Smooth muscle cell (in vitro differentiated cells): ENCODE results near the gene NECTIN4. TPM values are rescaled to one million over a fixed set of nuclear protein-coding genes. Genes with fewer than 3 reads are reported as not detected.
A peak's percentile ranks its signal among the peaks of the same experiment; 100 is the strongest.

Experiments used
- DNase-seq: peaks from one replicate; lab custom pipeline; 2025; ENCODE audit not compliant: unreplicated experiment; lab: John Stamatoyannopoulos, UW
- H2AFZ ChIP-seq: fragments of 200-600 bp; sonication (generic); 2 replicates; pipeline ENCODE4 v1.6.0; 2016; ENCODE audit warnings: antibody characterized with exemption, low read depth, mild to moderate bottlenecking
- H3F3A ChIP-seq: fragments of 200-600 bp; sonication (generic); 2 replicates; pipeline ENCODE4 v1.6.0; 2017; ENCODE audit warnings: antibody characterized with exemption, low read depth
- H3K27ac ChIP-seq: fragments of 200-600 bp; sonication (generic); 2 replicates; pipeline ENCODE4 v1.5.1; 2016; ENCODE audit warnings: low read depth, mild to moderate bottlenecking
- H3K27me3 ChIP-seq: fragments of 200-600 bp; sonication (generic); 2 replicates; pipeline ENCODE4 v1.6.1; 2016; ENCODE audit warnings: low read depth, mild to moderate bottlenecking
- H3K36me3 ChIP-seq: fragments of 200-600 bp; sonication (generic); 2 replicates; pipeline ENCODE4 v1.5.1; 2016; ENCODE audit warnings: low read depth
- H3K4me1 ChIP-seq: fragments of 200-600 bp; sonication (generic); 2 replicates; pipeline ENCODE4 v1.5.1; 2016; ENCODE audit warnings: low read depth
- H3K4me2 ChIP-seq: fragments of 200-600 bp; sonication (generic); 2 replicates; pipeline ENCODE4 v1.6.0; 2016; ENCODE audit warnings: mild to moderate bottlenecking
- H3K4me3 ChIP-seq: fragments of 200-600 bp; sonication (generic); 2 replicates; pipeline ENCODE4 v1.5.1; 2016; ENCODE audit warnings: mild to moderate bottlenecking
- H3K79me2 ChIP-seq: fragments of 200-600 bp; sonication (generic); 2 replicates; pipeline ENCODE4 v1.6.0; 2016; ENCODE audit warnings: low read depth, mild to moderate bottlenecking
- H3K9ac ChIP-seq: fragments of 200-600 bp; sonication (generic); 2 replicates; pipeline ENCODE4 v1.6.0; 2016; ENCODE audit warnings: low read depth
- H3K9me3 ChIP-seq: fragments of 200-600 bp; sonication (generic); replicated peaks from 2 replicates; pipeline ENCODE4 v1.5.1; 2016; ENCODE audit warnings: low read depth
- H4K20me1 ChIP-seq: fragments of 200-600 bp; sonication (generic); 2 replicates; pipeline ENCODE4 v1.6.0; 2016; ENCODE audit warnings: low read depth
- CTCF ChIP-seq: fragments of 200-600 bp; sonication (generic); IDR thresholded peaks from 2 replicates; pipeline ENCODE4 v1.5.1; 2017; ENCODE audit warnings: borderline replicate concordance, mild to moderate bottlenecking, antibody characterized with exemption; ENCODE audit not compliant: insufficient read depth, poor library complexity, severe bottlenecking
- WGBS: methylation state at CpG from one replicate; pipeline ENCODE4 v1.1.7; 2016; ENCODE audit warnings: low lambda C conversion rate; 5-methylcytosine and 5-hydroxymethylcytosine counted together
- polyA plus RNA-seq: library from polyadenylated mRNA; unstranded; fragments of >200 nt; fragmentation: Nextera tagmentation; extraction: Ambion mirVana; gene quantifications from 2 replicates; pipeline ENCODE4 v1.2.1, GENCODE V29; 2016
- total RNA-seq: library from RNA; depleted of rRNA; stranded (reverse); fragments of >200 nt; gene quantifications from 2 replicates; pipeline ENCODE4 v1.2.3, GENCODE V29; 2014

NECTIN4 gene
- total and polyA plus RNA-seq, 2 experiments from 2014 or later, result 12.7 to 18.2 TPM

DNA sequence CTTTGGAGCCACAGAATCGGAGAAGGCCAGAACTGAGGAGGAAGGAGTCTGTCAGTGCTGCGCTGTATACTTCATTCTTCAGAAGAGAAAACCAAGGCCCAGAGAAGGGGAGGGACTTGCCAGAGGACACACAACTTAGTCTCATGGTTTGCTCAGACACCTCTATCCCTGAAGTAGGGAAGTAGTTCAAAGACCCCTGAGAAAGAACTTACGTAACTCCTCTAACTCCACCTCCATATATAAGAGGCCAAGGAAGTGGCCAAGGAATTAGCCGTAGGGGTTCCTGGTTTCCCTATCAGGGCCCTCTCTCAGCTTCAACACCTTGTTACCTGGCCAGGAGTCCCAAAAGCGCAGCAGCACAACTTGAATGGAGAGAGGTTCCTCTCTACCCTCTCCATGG lies 580 bp upstream of the NECTIN4 start:
- H3K4me2 ChIP-seq, result no peak overlapping the region
- TF ChIP-seq CTCF, result no peak
- no peaks in the 10 kb centered on the region for H3F3A ChIP-seq
- H3K9ac ChIP-seq, result no peak overlapping the region
- H3K4me3 ChIP-seq, result no peak overlapping the region
- no peak for DNase-seq
- H2AFZ ChIP-seq, result no peak overlapping the region
- H3K36me3 ChIP-seq, result no peaks in the 10 kb centered on the region
- peaks cover 10% of the 10 kb centered on the region for H3K4me1 ChIP-seq
- H3K79me2 ChIP-seq, result no peaks in the 10 kb centered on the region
- H4K20me1 ChIP-seq, result no peaks in the 10 kb centered on the region
- H3K27me3 ChIP-seq, result no peaks in the 10 kb centered on the region
- H3K27ac ChIP-seq, result peak overlapping the region; percentile 96
- 98% methylated on average over 5 of the region's 5 CpGs for WGBS
- no peaks in the 10 kb centered on the region for H3K9me3 ChIP-seq

- Histone ChIP-seq H3K4me1 (peaks cover 21% of the 10 kb centered on the region), H3F3A (peaks cover 4% of the 10 kb centered on the region), H3K4me2 (peak overlapping the region; percentile 80), H3K4me3 (peak overlapping the region; percentile 35), H3K79me2 (no peaks in the 10 kb centered on the region), H3K36me3 (no peaks in the 10 kb centered on the region), H3K27me3 (no peaks in the 10 kb centered on the region), H4K20me1 (no peaks in the 10 kb centered on the region), H3K9me3 (no peaks in the 10 kb centered on the region), H3K27ac (peak overlapping the region; percentile 96), H3K9ac (peak overlapping the region; percentile 77), H2AFZ (no peak overlapping the region)
- DNase-seq, result no peak
- 66% methylated on average over 3 of the region's 3 CpGs for WGBS
- no peak for TF ChIP-seq CTCF
Measured at GRCh38 chr1:161088587-161089110, 709 bp downstream of the NECTIN4 start.

GRCh38 chr1:161086457-161086856 lies 2.9 kb downstream of the NECTIN4 start:
- Histone ChIP-seq H3K27me3 (no peaks in the 10 kb centered on the region), H3K4me2 (peak overlapping the region; percentile 80), H3K4me3 (no peak overlapping the region), H3F3A (peaks cover 17% of the 10 kb centered on the region), H3K4me1 (peaks cover 22% of the 10 kb centered on the region), H4K20me1 (no peaks in the 10 kb centered on the region), H3K9me3 (no peaks in the 10 kb centered on the region), H3K79me2 (no peaks in the 10 kb centered on the region), H3K36me3 (no peaks in the 10 kb centered on the region), H3K9ac (peak overlapping the region; percentile 85), H3K27ac (peak overlapping the region; percentile 96), H2AFZ (no peak overlapping the region)
- TF ChIP-seq CTCF, result no peak
- 48% methylated on average over 4 of the region's 4 CpGs for WGBS
- DNase-seq, result no peak

DNA sequence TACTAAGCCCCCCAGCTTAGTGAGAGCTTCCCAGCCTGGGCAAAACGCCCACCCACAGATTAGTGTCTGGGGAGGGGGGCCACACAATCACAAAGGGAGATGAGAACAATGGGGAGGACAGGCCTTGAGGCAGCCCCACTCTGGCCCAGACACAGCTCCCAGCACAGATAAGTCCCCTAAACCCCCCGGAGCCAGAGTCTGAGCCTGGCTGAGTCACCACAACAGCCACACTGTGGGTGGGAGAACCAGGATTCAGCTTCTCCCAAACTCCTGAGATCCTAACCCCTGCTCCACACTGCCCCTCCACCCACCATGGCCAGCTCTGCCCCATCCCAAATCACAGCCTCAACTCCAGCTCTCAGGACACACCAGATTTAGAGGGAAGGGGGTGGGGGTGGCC lies 4.2 kb downstream of the NECTIN4 start:
- no peaks in the 10 kb centered on the region for H3K9me3 ChIP-seq
- no peaks in the 10 kb centered on the region for H3K36me3 ChIP-seq
- no peaks in the 10 kb centered on the region for H4K20me1 ChIP-seq
- H3K4me3 ChIP-seq, result no peak overlapping the region
- no peak for TF ChIP-seq CTCF
- 4% methylated on average over 2 of the region's 2 CpGs for WGBS
- DNase-seq, result no peak
- peak overlapping the region; percentile 85 for H3K9ac ChIP-seq
- H3K79me2 ChIP-seq, result no peaks in the 10 kb centered on the region
- peak overlapping the region; percentile 76 for H3K4me2 ChIP-seq
- H3K27ac ChIP-seq, result peak overlapping the region; percentile 96
- H3K4me1 ChIP-seq, result peaks cover 33% of the 10 kb centered on the region
- H3K27me3 ChIP-seq, result no peaks in the 10 kb centered on the region
- H2AFZ ChIP-seq, result no peak overlapping the region
- H3F3A ChIP-seq, result peaks cover 26% of the 10 kb centered on the region
